Right atrium auricular region (tissue), 2 donors: ENCODE measurements around the gene CALN1. TPM values are rescaled to one million over a fixed set of nuclear protein-coding genes. Genes with fewer than 3 reads are reported as not detected.

Source experiments
- DNase-seq: peaks from one replicate; pipeline ENCODE4 v3.0.0-alpha.2; 2019; ENCODE audit warnings: low spot score
- H3K27ac ChIP-seq, 2 donors: fragments of 200-600 bp; sonication (generic); 1 replicate in 1 of 2; 2 replicates in 1 of 2; pipeline ENCODE4 v1.5.1; 2016 to 2019
- H3K27me3 ChIP-seq, 2 donors: fragments of 200-600 bp; sonication (generic); one replicate each; pipeline versions ENCODE4 v1.5.1 to v1.6.0; 2017 to 2019
- H3K36me3 ChIP-seq: fragments of 200-600 bp; sonication (generic); one replicate; pipeline ENCODE4 v1.5.1; 2016
- H3K4me1 ChIP-seq, 2 donors: fragments of 200-600 bp; sonication (generic); one replicate each; pipeline versions ENCODE4 v1.5.1 to v1.6.0; 2017 to 2019
- H3K4me3 ChIP-seq, 2 donors: fragments of 200-600 bp; sonication (generic); 1 replicate in 1 of 2; 2 replicates in 1 of 2; pipeline ENCODE4 v1.5.1; 2017 to 2019; ENCODE audit warnings: mild to moderate bottlenecking in 1 of 2, moderate library complexity in 1 of 2
- H3K9me3 ChIP-seq, 2 donors: fragments of 200-600 bp; sonication (generic); one replicate each; pipeline ENCODE4 v1.5.1; 2019
- total RNA-seq, 2 donors: library from RNA; depleted of rRNA; stranded (reverse); fragments of >200 nt; gene quantifications; one replicate each; pipeline ENCODE4 v1.1.0, GENCODE V29; 2016
- TF ChIP-seq, protein P1 (sequence below), 2 donors: fragments of 200-600 bp; sonication (generic); IDR thresholded peaks; one replicate each; pipeline ENCODE4 v1.5.1; 2019; ENCODE audit warnings: antibody characterized with exemption in 2 of 2

The CALN1 gene
- total RNA-seq, 2 donors from 2014 or later = not detected

DNA sequence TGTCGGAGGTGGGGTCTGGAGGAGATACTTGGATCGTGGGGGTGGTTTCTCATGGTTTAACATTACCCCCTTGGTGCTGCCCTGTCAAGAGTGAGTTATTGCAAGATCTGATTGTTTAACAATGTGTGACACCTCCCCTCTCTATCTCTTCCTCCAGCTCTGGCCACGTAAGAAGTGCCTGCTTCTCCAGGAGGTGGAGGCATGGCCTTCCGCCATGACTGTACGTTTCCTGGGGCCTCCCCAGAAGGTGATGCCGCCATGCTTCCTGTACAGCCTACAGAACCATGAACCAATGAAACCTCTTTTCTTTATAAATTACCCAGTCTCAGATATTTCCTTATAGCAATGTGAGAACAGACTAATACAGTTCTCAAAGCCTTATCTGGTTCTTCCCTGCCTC lies 547.0 kb downstream of the CALN1 start:
- Histone ChIP-seq H3K4me1 (no peaks in the 10 kb centered on the region), H3K36me3 (no peaks in the 10 kb centered on the region), H3K9me3 (no peaks in the 10 kb centered on the region), H3K27ac (no peak overlapping the region), H3K4me3 (no peak overlapping the region), H3K27me3 (no peaks in the 10 kb centered on the region)
- DNase-seq = no peak
- TF ChIP-seq, protein P1, sequence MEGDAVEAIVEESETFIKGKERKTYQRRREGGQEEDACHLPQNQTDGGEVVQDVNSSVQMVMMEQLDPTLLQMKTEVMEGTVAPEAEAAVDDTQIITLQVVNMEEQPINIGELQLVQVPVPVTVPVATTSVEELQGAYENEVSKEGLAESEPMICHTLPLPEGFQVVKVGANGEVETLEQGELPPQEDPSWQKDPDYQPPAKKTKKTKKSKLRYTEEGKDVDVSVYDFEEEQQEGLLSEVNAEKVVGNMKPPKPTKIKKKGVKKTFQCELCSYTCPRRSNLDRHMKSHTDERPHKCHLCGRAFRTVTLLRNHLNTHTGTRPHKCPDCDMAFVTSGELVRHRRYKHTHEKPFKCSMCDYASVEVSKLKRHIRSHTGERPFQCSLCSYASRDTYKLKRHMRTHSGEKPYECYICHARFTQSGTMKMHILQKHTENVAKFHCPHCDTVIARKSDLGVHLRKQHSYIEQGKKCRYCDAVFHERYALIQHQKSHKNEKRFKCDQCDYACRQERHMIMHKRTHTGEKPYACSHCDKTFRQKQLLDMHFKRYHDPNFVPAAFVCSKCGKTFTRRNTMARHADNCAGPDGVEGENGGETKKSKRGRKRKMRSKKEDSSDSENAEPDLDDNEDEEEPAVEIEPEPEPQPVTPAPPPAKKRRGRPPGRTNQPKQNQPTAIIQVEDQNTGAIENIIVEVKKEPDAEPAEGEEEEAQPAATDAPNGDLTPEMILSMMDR (IDR thresholded peaks at IDR 0.05) = no peak

DNA sequence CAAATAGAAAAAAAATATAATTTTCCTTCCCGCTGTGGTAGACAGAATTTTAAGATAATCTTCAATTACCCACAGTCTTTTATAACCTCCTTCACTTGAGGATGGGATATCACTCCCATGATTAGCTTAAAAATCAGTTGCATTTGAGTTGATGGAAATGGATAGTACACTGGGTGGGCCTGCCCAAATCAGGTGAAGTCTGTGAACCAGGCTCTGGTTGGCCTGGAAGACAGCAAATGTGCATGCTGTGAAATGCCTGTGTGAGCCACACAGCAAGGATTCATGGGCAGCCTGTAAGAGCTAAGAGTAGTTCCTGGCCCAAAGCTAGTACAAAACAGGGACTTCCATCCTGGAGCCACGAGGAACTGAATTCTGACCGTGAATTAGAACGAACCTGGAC lies 548.0 kb downstream of the CALN1 start:
- Histone ChIP-seq H3K36me3 (no peaks in the 10 kb centered on the region), H3K27ac (no peak overlapping the region), H3K4me3 (no peak overlapping the region), H3K9me3 (no peaks in the 10 kb centered on the region), H3K4me1 (no peaks in the 10 kb centered on the region), H3K27me3 (no peaks in the 10 kb centered on the region)
- no peak for DNase-seq
- TF ChIP-seq, protein P1 (IDR thresholded peaks at IDR 0.05) = no peak

DNA sequence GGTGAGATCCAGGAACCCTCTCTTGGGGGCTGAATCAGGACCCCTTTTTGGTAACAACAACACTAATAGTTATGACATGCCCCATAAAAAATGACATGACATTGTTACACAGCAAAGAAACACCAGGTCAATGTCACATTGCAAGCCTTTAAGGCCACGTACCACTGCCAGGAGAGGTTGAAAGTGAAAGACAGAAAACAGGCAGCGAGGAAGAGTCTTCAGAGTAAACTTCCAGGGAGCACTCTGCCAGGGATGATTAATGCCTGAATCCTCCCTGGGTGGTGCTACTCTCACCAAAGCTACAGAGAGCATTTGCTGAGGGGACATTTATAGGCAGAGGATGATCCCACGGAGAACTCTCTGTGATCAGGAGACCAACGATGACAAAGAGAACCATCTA lies 551.6 kb downstream of the CALN1 start:
- H3K27me3 ChIP-seq = no peaks in the 10 kb centered on the region
- H3K36me3 ChIP-seq = no peaks in the 10 kb centered on the region
- no peak overlapping the region for H3K4me3 ChIP-seq
- H3K4me1 ChIP-seq = no peaks in the 10 kb centered on the region
- no peak for DNase-seq
- TF ChIP-seq, protein P1 (IDR thresholded peaks at IDR 0.05) = no peak
- no peak overlapping the region for H3K27ac ChIP-seq
- no peaks in the 10 kb centered on the region for H3K9me3 ChIP-seq

DNA sequence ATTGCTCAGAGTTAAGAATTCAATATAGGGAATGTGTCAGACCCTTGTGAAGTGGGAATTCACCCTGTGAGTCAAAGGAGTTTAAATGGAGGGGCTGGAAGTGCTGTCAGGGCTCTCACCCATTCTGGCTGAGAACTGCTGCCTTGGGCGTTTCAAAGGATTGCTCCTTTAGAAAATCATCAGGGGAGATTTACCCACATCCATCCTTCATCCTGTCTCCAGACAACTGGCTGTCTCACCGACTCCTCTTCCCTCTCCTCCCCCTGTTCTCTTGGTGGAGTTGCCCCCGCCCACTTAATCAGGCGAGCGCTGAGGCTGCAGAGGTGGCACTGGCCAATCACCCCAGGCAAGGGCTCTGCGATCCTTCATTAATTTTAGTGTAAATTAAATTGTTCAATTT lies 554.8 kb downstream of the CALN1 start:
- no peak for DNase-seq
- no peaks in the 10 kb centered on the region for H3K4me1 ChIP-seq
- H3K27me3 ChIP-seq = no peaks in the 10 kb centered on the region
- H3K4me3 ChIP-seq = no peak overlapping the region
- H3K9me3 ChIP-seq = no peaks in the 10 kb centered on the region
- no peak overlapping the region for H3K27ac ChIP-seq
- TF ChIP-seq, protein P1 (IDR thresholded peaks at IDR 0.05) = no peak
- H3K36me3 ChIP-seq = no peaks in the 10 kb centered on the region

DNA sequence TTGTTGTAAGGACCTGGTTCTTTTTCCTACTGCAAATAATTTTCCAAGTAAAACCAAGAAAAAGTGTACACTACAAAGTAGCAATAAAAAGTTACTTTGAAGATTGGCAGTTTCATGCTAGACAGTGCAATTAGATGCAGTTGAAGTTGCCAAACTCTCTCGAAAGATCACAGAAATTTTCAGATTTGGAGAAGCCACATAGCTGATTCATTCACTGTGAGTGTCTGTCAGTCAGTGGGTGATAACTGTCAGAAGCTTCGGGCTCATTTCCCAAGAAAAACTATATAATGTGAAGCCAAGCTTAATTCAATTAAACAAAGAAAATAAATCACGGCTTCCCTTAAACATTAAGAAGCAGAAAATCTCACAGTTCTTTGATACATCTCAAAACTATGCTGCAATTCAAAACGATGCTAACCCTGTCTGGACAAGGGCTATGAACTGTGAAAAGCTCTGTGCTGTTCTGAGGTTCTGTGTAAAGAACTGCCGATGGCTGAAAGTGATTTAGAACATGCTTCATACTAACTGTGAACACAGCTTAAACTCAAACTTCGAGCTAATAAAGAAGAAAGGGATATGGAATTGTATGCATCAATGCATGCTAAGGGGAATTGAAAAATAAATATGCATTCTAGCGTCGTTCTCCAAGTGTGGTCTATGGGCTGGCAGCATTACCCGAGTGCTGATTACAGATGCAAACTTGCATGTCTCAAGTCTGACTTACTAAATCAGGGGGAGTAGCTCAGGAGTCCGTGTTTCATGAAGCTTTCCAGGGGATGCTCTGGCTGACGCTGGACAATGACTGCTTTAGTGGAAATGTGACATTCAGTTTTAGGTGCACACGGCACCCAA lies 557.4 kb downstream of the CALN1 start:
- no peak overlapping the region for H3K27ac ChIP-seq
- no peak overlapping the region for H3K4me3 ChIP-seq
- TF ChIP-seq, protein P1 (IDR thresholded peaks at IDR 0.05) = no peak
- no peak for DNase-seq
- no peaks in the 10 kb centered on the region for H3K9me3 ChIP-seq
- H3K36me3 ChIP-seq = no peaks in the 10 kb centered on the region
- no peaks in the 10 kb centered on the region for H3K27me3 ChIP-seq
- H3K4me1 ChIP-seq = no peaks in the 10 kb centered on the region
